ENCODE data around the gene GNAT1. TPM values are rescaled to one million over a fixed set of nuclear protein-coding genes. Genes with fewer than 3 reads are reported as not detected.
A peak's percentile ranks its signal among the peaks of the same experiment; 100 is the strongest.

Gene GNAT1
- total RNA-seq, 2 experiments from 2014 or later = not detected

DNA sequence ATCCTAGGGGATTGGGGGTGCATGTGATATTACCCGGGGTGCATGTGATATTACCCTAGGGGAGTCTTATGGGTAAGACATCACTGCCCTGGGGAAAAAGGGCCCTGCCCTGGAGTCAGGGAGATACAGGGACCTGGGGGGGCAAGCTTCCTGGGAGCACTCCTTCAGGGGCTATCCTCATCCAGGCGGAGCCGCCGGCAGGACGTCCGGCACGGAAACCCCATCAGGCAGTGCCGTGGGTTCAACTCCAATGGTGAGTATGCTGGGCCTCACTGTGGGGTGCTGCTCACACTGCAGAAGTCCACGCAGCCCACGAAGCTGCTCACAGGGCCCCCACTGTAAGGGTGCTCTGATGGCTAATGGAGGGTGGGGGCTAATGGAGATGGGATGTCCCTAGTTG lies 5.3 kb upstream of the GNAT1 start:
- no peak overlapping the region for H3K4me3 Mint-ChIP-seq
- H3K4me1 Mint-ChIP-seq (ENCODE audit: low read depth) = no peaks in the 10 kb centered on the region
- no peaks in the 10 kb centered on the region for H3K36me3 Mint-ChIP-seq
- no peaks in the 10 kb centered on the region for H3K9me3 Mint-ChIP-seq
- POLR2A ChIA-PET = no interaction called here
- CTCF ChIA-PET = interaction anchor here (1.0 kb wide), 1 partner anchor 86 kb away, joined by 3 read pairs; no protein-coding TSS in a partner anchor
- DNase-seq = no peak
- no peaks in the 10 kb centered on the region for H3K27me3 Mint-ChIP-seq
- intact Hi-C loops (cut with micrococcal nuclease) = no loop called here
- H3K27ac Mint-ChIP-seq = no peak overlapping the region

GRCh38 chr3:50187750-50188149 lies 3.7 kb upstream of the GNAT1 start:
- Mint-ChIP-seq H3K27me3 (peaks cover 2% of the 10 kb centered on the region), H3K9me3 (no peaks in the 10 kb centered on the region), H3K36me3 (no peaks in the 10 kb centered on the region), H3K4me3 (no peak overlapping the region), H3K27ac (no peak overlapping the region), H3K4me1 (ENCODE audit: low read depth) (no peaks in the 10 kb centered on the region)
- CTCF ChIA-PET = interaction anchor here (0.6 to 3.3 kb wide), 2 partner anchors 11 to 38 kb away, joined by 3 to 11 read pairs; no protein-coding TSS in a partner anchor
- POLR2A ChIA-PET = no interaction called here
- DNase-seq = no peak
- intact Hi-C loops (cut with micrococcal nuclease) = no loop called here

DNA sequence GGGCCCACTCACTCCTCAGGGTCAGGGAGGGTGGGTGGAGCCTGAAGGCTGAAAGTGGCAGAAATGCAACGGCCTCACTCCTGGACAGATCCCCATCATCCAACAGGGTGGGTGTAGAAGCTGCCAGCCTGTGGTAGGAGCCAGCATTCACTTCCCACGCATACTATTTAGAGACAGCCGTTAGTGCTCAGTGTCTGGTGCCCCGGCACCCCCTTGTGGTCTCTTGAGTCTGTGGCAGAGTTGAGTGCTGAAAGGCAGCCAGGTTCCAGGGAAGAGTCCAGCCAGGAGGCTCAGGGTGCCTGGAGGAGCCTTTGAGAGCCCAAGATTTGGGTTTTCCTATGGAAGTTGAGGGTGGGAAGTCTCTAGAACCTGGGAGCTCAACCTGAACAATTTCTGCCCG lies 2.1 kb upstream of the GNAT1 start:
- no peaks in the 10 kb centered on the region for H3K36me3 Mint-ChIP-seq
- peaks cover 5% of the 10 kb centered on the region for H3K4me1 Mint-ChIP-seq (ENCODE audit: low read depth)
- no peak overlapping the region for H3K4me3 Mint-ChIP-seq
- no peak overlapping the region for H3K27ac Mint-ChIP-seq
- peaks cover 10% of the 10 kb centered on the region for H3K27me3 Mint-ChIP-seq
- peak; percentile 61 for DNase-seq
- ChIA-PET CTCF (interaction anchor here (1.0 to 8.6 kb wide), 9 partner anchors 9 to 86 kb away, joined by 3 to 79 read pairs (median 8); partner anchors contain the start of gene SLC38A3), POLR2A (interaction anchor here (1.2 kb wide), 1 partner anchor 71 kb away, joined by 3 read pairs; no protein-coding TSS in a partner anchor)
- intact Hi-C loops (cut with micrococcal nuclease) = loop anchor here (1.0 kb wide), 1 partner anchor 68 kb away; no protein-coding TSS in a partner anchor
- no peaks in the 10 kb centered on the region for H3K9me3 Mint-ChIP-seq

DNA sequence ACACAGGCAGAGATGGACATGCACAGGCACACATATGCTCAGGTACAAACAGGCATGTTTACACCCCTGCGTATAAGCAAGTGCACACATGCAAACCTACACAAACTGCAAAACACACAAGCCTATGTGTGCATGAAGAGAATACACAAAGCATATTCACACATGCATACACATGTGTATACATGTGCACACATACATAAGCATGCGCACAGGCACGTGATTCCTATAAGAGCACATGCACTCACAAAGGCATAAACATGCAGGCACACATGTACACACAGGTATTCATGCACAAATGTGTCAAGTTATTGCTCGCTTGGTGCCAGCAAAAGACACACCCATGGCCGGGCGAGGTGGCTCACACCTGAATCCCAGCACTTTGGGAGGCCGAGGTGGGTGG lies 1.4 kb upstream of the GNAT1 start:
- intact Hi-C loops (cut with micrococcal nuclease) = loop anchor here (1.0 kb wide), 1 partner anchor 69 kb away; no protein-coding TSS in a partner anchor
- DNase-seq = no peak

DNA sequence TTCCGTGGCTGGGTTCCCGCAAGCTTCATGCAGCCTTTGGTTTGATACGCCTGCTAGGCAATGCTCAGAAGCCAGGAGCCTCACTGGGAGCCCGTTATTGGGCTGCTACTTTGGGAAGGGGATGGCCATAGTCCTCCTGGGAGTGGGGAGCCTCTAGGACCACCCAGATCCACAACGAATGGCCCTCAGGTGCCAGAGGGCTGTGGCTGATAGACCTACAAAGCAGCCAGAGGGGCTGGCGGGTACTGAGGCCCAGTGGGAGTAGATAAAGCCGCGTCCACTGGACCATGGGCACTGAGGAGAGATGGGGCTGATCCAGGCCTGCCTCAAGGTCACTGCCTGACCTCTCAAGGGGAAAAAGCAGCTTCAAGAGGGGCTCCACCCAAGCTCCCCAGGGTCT lies 714 bp downstream of the GNAT1 start:
- CTCF ChIA-PET = interaction anchor here (0.7 to 8.6 kb wide), 14 partner anchors 9 to 132 kb away, joined by 3 to 194 read pairs (median 6); partner anchors contain the start of genes LSMEM2, SEMA3B and SLC38A3
- H3K9me3 Mint-ChIP-seq = no peaks in the 10 kb centered on the region
- intact Hi-C loops (cut with micrococcal nuclease) = loop anchor here (1.0 kb wide), 2 partner anchors 34 to 81 kb away; no protein-coding TSS in a partner anchor
- DNase-seq = no peak
- H3K27me3 Mint-ChIP-seq = peaks cover 11% of the 10 kb centered on the region
- POLR2A ChIA-PET = no interaction called here
- H3K4me1 Mint-ChIP-seq (ENCODE audit: low read depth) = peaks cover 10% of the 10 kb centered on the region
- H3K27ac Mint-ChIP-seq = no peak overlapping the region
- no peak overlapping the region for H3K4me3 Mint-ChIP-seq
- no peaks in the 10 kb centered on the region for H3K36me3 Mint-ChIP-seq

More for the DNA sequence above, 1.4 kb upstream of the GNAT1 start:
- H3K36me3 Mint-ChIP-seq = no peaks in the 10 kb centered on the region
- no peak overlapping the region for H3K4me3 Mint-ChIP-seq
- ChIA-PET POLR2A (no interaction called here), CTCF (interaction anchor here (1.0 to 8.6 kb wide), 9 partner anchors 10 to 85 kb away, joined by 3 to 79 read pairs (median 10); partner anchors contain the start of genes SEMA3B and SLC38A3)
- no peak overlapping the region for H3K27ac Mint-ChIP-seq
- H3K9me3 Mint-ChIP-seq = no peaks in the 10 kb centered on the region
- H3K4me1 Mint-ChIP-seq (ENCODE audit: low read depth) = peaks cover 10% of the 10 kb centered on the region
- H3K27me3 Mint-ChIP-seq = peaks cover 11% of the 10 kb centered on the region

DNA sequence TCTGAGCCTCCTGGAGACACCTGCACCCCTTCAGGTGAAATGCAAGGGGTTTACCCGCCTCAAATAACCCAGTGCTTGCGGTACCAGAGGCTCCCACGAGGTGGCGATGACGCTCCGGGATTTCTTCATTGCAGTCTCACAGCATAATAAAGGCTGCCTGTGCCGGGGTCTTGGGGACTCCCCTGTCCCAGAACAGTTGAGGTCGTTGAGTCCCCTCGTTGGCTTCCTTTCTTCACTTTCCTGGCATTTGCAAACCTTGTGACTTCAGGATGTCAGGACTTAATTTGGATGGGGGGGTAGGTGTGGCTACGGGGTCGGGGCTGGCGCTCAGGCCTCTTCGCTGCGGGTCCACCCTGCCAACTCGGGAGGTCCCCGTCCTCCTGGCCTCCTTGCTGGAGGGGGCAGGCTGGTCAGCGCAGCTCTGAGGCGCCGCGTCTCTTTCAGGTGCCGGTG lies 1.3 kb downstream of the GNAT1 start:
- peaks cover 10% of the 10 kb centered on the region for H3K4me1 Mint-ChIP-seq (ENCODE audit: low read depth)
- peak; percentile 89 for DNase-seq
- CTCF ChIA-PET = interaction anchor here (0.7 to 8.6 kb wide), 15 partner anchors 10 to 131 kb away, joined by 3 to 194 read pairs (median 6); partner anchors contain the start of genes LSMEM2, SEMA3B and SLC38A3
- peaks cover 11% of the 10 kb centered on the region for H3K27me3 Mint-ChIP-seq
- H3K9me3 Mint-ChIP-seq = no peaks in the 10 kb centered on the region
- no peak overlapping the region for H3K27ac Mint-ChIP-seq
- no peaks in the 10 kb centered on the region for H3K36me3 Mint-ChIP-seq
- intact Hi-C loops (cut with micrococcal nuclease) = loop anchor here (1.0 kb wide), 2 partner anchors 34 to 81 kb away; no protein-coding TSS in a partner anchor
- POLR2A ChIA-PET = no interaction called here
- no peak overlapping the region for H3K4me3 Mint-ChIP-seq

DNA sequence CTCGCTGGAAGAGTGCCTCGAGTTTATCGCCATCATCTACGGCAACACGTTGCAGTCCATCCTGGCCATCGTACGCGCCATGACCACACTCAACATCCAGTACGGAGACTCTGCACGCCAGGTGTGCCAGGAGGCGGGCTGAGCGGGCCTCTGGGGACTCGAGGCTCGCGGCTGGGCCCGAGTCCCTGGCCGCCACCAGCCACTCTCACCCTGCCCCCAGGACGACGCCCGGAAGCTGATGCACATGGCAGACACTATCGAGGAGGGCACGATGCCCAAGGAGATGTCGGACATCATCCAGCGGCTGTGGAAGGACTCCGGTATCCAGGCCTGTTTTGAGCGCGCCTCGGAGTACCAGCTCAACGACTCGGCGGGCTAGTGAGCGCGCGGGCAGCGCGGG lies 1.9 kb downstream of the GNAT1 start:
- peaks cover 10% of the 10 kb centered on the region for H3K4me1 Mint-ChIP-seq (ENCODE audit: low read depth)
- peaks cover 11% of the 10 kb centered on the region for H3K27me3 Mint-ChIP-seq
- no peak overlapping the region for H3K4me3 Mint-ChIP-seq
- no peak for DNase-seq
- ChIA-PET POLR2A (no interaction called here), CTCF (interaction anchor here (1.3 to 8.6 kb wide), 13 partner anchors 14 to 172 kb away, joined by 3 to 194 read pairs (median 18); partner anchors contain the start of genes LSMEM2, SEMA3B and SLC38A3)
- no peak overlapping the region for H3K27ac Mint-ChIP-seq
- H3K9me3 Mint-ChIP-seq = no peaks in the 10 kb centered on the region
- intact Hi-C loops (cut with micrococcal nuclease) = no loop called here
- no peaks in the 10 kb centered on the region for H3K36me3 Mint-ChIP-seq

DNA sequence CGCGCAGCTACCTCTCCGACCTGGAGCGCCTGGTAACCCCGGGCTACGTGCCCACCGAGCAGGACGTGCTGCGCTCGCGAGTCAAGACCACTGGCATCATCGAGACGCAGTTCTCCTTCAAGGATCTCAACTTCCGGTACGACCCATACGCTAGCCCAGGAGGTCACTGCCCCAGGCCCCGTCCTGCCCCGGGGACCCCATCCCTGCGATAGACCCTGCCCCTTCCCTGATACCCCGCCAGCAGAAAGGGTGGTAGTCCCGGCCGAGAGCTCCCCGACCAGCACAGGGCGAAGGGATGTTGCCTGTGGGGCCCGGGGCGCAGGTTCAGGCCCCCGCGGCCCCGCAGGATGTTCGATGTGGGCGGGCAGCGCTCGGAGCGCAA lies 2.3 kb downstream of the GNAT1 start:
- CTCF ChIA-PET = interaction anchor here (0.9 to 8.6 kb wide), 14 partner anchors 13 to 172 kb away, joined by 3 to 194 read pairs (median 14); partner anchors contain the start of genes LSMEM2, SEMA3B and SLC38A3
- intact Hi-C loops (cut with micrococcal nuclease) = no loop called here
- no peak overlapping the region for H3K27ac Mint-ChIP-seq

GRCh38 chr3:50194128-50194902 lies 2.9 kb downstream of the GNAT1 start:
- H3K4me1 Mint-ChIP-seq (ENCODE audit: low read depth) = peaks cover 10% of the 10 kb centered on the region

More for the DNA sequence above, 2.3 kb downstream of the GNAT1 start:
- Mint-ChIP-seq H3K27me3 (peaks cover 13% of the 10 kb centered on the region), H3K36me3 (no peaks in the 10 kb centered on the region), H3K4me3 (no peak overlapping the region), H3K9me3 (no peaks in the 10 kb centered on the region), H3K4me1 (ENCODE audit: low read depth) (peaks cover 10% of the 10 kb centered on the region)
- DNase-seq = no peak
- POLR2A ChIA-PET = no interaction called here

DNA sequence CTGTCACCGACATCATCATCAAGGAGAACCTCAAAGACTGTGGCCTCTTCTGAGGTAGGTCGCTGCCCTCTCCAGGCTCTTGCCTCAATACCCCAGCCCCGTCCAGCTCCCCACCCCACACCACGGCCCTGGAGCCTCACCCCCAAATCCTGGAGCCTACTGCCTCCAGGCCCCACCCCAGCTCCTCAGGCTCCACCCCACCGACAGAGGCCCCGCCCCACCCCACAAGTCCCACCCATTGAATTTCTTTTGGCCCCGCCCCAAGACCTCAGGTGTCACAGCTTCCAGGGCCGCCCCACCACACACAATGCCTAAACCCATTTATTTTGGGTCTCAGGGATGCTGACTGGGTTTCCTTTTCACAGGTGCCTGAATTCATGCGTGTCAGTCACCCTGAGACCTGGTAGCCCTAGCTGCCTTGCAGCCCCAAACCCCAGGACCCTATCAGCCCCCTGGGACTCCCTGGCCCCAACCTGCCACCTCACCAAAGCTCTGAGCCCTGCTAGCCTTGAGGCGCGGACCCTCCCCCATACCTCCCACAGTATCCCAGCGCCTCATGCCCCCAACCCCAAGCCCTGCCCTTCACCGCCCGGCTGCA lies 3.6 kb downstream of the GNAT1 start:
- H3K4me3 Mint-ChIP-seq = no peak overlapping the region
- peak; percentile 60 for DNase-seq
- POLR2A ChIA-PET = no interaction called here

More at GRCh38 chr3:50194128-50194902, 2.9 kb downstream of the GNAT1 start:
- intact Hi-C loops (cut with micrococcal nuclease) = no loop called here
- Mint-ChIP-seq H3K36me3 (no peaks in the 10 kb centered on the region), H3K4me3 (no peak overlapping the region), H3K27ac (no peak overlapping the region), H3K9me3 (no peaks in the 10 kb centered on the region), H3K27me3 (peaks cover 15% of the 10 kb centered on the region)
- DNase-seq = peak; percentile 87
- POLR2A ChIA-PET = no interaction called here
- CTCF ChIA-PET = interaction anchor here (0.6 to 8.6 kb wide), 24 partner anchors 12 to 171 kb away, joined by 3 to 194 read pairs (median 5); partner anchors contain the start of genes HYAL3, LSMEM2, NAA80 and SEMA3B

GRCh38 chr3:50195501-50196252 lies 4.3 kb downstream of the GNAT1 start:
- peaks cover 17% of the 10 kb centered on the region for H3K27me3 Mint-ChIP-seq
- ChIA-PET POLR2A (no interaction called here), CTCF (interaction anchor here (0.7 to 8.6 kb wide), 15 partner anchors 11 to 161 kb away, joined by 3 to 194 read pairs (median 10); partner anchors contain the start of genes HYAL3, NAA80, SEMA3B and SLC38A3)

More for the DNA sequence above, 3.6 kb downstream of the GNAT1 start:
- intact Hi-C loops (cut with micrococcal nuclease) = no loop called here
- CTCF ChIA-PET = interaction anchor here (0.6 to 8.6 kb wide), 22 partner anchors 12 to 162 kb away, joined by 3 to 194 read pairs (median 6); partner anchors contain the start of genes HYAL3, NAA80, SEMA3B and SLC38A3
- Mint-ChIP-seq H3K9me3 (no peaks in the 10 kb centered on the region), H3K4me1 (ENCODE audit: low read depth) (peaks cover 10% of the 10 kb centered on the region), H3K27ac (no peak overlapping the region), H3K36me3 (no peaks in the 10 kb centered on the region), H3K27me3 (peaks cover 15% of the 10 kb centered on the region)

More at GRCh38 chr3:50195501-50196252, 4.3 kb downstream of the GNAT1 start:
- H3K36me3 Mint-ChIP-seq = no peaks in the 10 kb centered on the region
- no peaks in the 10 kb centered on the region for H3K9me3 Mint-ChIP-seq
- DNase-seq = no peak
- intact Hi-C loops (cut with micrococcal nuclease) = no loop called here
- H3K4me3 Mint-ChIP-seq = no peak overlapping the region
- no peak overlapping the region for H3K27ac Mint-ChIP-seq
- peaks cover 10% of the 10 kb centered on the region for H3K4me1 Mint-ChIP-seq (ENCODE audit: low read depth)

All from activated CD4-positive, alpha-beta memory T cell treated with anti-CD3 and anti-CD28 coated beads for 36 hours (primary cell).